SHP77 (cell line): ENCODE data around the gene TRIP12.
A peak's percentile ranks its signal among the peaks of the same experiment; 100 is the strongest.
"Not testable (repeated sequence)": the region's sequence is repeated elsewhere in the genome, so short reads cannot be mapped to it uniquely, and the experiment has no call there.

Experiments used
- DNase-seq, 2 experiments: peaks; one replicate each; lab custom pipeline; 2025; lab: John Stamatoyannopoulos, UW

TRIP12 gene

GRCh38 chr2:229831805-229832509, 89.9 kb downstream of the TRIP12 start:
- no peak for DNase-seq

DNA sequence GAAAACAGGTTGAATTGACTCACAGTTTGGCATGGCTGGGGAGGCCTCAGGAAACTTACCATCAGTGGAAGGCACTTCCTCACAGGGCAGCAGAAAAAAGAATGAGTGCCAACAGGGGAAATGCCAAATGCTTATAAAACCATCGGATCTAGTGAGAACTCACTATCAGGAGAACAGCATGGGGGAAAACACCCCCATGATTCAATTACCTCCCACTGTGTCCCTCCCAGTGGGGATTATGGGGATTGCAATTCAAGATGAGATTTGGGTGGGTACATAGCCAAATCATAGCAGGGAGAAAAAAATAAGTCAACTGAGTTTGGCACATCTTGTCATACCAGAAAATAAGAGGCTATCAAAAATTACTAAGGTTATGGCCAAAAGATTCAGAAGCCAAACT, 96.3 kb downstream of the TRIP12 start:
- no peak for DNase-seq

DNA sequence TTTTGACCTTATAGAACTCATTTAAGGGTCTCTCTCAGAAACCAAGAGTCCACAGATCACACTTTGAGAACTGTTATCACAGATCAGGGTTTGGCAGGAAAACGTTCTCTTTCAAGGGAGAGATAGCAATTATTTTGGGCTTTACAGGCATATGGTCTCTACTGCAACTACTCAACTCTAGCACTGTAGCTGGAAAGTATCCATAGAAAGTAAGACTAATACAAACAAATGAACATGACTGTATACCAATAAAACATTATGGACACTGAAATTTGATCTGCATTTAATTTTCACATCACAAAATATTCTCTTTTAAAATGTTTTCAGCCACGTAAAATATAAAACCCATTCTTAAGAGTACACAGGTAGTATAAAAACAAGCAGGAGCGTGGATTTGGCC, 100.5 kb downstream of the TRIP12 start:
- DNase-seq, result no peak

DNA sequence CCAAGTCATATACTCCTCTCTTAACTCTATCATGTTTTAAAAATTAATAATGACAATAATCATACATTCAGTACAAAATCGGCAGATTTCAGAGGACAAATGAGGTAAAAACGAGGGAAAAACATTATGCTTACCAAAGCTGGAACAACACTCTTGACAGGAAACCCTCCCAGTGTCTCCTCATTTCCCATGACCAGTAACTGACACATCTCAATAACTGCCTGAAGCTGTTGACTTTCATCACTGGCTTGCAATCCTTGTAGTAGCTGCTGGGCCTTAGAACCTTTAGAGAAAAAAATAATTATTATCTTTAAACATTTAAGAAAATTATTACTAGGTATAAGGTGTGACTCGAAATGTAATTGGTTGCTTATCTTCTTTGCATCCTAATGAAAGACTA, 103.6 kb downstream of the TRIP12 start:
- DNase-seq, result no peak

DNA sequence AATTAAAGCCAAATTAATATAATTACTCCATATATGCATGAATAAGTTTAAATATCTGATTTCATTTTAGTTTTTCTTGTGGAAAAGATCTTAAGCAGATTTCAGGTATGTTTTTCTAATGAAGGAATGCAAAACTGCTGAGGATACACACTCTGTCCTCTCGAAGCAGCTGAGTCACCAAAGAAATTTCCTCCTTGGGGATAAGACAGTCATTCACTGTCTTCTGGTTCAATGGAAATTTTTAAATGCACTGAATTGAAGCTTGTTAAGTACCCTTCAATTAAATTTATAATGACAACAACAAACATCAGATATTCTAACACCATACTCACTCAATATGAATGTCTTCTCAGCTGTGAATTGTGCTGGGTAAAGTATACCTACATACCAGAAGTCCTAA, 106.0 kb downstream of the TRIP12 start:
- no peak for DNase-seq

DNA sequence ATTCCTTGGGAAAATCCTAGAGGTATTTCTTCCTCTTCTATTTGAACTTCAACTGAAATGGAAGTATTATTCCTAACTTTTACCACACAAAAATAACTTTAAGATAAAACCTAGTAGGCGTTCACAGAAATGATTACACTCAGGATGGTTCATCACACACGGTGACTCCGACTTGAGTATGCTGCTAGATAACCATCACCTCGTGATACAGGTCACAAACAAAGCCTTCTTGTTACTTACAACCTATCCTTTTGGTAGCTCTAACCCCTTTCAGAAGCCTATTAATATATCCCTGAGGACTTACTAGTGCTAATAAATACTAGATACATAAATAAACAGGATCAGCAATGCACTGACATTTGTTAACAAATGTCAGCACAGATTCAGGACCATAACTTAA, 106.5 kb downstream of the TRIP12 start:
- no peak for DNase-seq

GRCh38 chr2:229810786-229811185, 111.0 kb downstream of the TRIP12 start:
- DNase-seq, result no peak

DNA sequence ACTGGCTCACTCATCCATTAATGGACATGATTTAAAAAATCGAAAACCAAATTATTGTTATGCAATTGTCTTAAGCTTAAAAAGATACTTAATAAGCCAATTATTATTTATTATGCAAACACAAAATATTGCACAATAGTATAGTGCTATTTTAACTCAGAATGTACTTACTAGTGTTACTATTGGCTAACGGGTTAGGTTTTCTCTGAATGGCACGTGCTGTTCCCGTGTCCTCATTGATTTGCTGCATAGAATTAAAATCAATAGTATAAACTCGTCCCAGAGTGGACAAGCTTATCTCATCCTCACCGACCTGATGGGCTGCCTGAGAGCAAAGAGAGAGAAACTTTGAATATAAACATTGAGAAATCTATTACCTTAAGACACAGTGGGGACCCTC, 116.2 kb downstream of the TRIP12 start:
- DNase-seq, result no peak

DNA sequence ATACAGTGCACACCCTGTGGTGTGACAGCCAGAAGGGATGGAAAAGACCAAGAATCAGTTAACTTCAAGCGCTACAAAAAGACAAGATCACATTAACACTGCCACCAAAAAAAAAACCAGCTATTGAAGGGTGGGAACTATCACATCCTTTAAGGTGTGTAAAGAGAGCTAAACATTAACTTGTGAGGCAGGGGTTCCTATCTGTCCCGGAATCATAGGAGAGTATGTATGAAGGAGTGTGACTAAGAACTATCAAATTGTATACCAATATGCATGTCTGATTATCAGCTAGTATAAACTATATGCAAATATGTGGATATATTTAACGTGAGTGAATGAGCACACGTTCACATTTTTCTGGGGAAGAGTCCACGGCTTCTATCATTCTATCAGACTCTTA, 119.0 kb downstream of the TRIP12 start:
- no peak for DNase-seq

DNA sequence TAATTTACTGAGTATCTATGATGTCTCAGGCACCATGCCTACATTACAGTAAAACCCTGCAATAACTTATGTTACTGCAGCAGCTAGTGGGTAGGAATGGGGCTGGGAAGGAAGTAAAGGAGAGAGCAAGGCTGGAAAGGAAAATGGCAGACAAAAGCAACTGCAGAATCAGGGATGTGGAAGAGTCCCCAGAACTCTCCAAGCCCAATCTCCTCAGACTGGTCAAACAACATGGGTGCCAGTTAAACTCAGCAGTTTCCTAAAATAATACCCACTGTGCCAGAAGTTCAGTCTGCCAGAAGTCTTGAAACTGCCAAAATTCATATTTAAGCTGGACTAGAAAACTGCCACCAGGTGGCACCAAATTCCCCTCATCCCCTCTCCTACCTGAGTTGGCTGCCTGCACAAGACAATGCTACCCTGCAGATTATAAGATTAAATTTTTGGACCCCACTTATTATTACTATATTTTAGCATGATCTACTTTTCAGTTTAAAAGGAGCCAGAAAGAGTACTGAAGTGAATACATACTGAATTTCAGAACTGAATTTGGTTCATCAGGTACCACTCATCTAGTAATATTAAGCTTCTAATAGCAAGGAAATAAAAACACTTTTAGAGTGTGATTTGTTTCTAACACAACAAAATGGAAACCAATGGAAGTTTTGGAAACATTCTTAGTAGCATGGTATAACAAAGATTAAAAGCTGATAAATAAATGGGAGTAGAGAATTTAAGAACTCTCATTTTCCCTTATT, 120.6 kb downstream of the TRIP12 start:
- peak; percentile 28 to 50 for DNase-seq

GRCh38 chr2:229798446-229799155, 123.2 kb downstream of the TRIP12 start:
- no peak for DNase-seq

DNA sequence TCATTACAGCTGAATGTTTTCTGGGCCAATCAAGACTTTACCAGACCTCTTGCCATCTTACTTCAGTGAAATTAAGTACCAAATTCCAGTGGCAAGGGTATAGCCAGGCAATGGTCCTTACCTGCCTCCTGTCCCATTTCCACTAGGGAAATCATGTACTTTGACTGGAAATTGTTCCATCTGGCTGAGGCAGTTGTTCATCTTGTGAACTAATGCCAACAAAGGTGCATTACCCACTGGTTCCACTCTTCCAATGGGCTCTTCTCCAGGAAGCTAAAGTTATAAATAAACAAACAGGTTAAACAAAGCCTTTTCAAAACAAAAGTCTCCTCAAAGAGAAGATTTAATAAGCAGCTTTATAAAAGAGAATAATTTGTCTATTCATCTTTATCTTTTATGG, 126.8 kb downstream of the TRIP12 start:
- DNase-seq, result no peak

DNA sequence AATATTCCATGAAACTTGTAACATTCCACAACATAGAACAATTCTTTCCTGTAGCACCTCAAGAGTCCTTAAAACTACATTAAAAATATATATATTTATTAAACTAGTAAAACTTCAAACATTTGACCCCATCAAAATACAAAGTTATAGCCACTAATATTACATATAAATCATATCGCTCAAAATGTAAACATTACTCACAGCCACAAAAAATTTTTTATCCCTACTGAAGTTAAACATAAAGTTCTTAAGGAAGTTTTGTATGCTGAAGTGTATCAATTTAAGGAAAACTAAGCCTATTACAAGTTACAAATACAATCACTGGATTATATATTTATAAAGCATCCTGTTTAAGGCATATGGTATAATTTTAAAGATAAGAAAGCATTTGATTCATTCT, 127.2 kb downstream of the TRIP12 start:
- no peak for DNase-seq

DNA sequence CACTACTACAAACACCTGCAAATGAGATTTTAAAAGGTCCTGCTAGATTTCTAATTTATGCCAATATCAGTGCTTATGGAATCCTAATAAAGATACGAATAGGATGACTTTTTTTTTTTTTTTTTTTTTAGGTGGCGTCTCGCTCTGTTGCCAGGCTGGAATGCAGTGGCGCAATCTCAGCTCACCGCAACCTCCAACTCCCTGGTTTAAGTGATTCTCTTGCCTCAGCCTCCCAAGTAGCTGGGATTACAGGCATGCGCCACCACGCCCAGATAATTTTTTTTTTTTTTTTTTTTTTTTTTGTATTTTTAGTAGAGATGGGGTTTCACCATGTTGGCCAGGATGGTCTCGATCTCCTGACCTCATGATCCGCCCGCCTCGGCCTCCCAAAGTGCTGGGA, 135.5 kb downstream of the TRIP12 start:
- DNase-seq, result not testable (repeated sequence)

DNA sequence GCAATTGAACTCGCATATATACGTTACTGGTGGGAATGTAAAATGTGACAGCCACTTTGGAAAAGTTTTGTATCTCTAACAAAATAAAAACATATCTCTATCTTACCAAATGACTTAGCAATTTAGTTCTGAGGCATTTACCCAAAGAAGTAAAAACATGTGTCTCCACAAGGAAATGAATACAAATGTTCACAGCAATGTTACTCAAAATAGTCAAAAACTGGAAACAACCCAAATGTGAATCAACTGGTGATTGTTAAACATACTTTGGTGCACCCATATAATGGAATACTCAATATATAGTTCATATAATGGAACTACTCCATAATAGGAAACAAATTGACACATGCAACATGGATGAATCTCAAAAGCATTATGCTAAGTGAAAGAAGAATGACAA, 137.0 kb downstream of the TRIP12 start:
- no peak for DNase-seq

GRCh38 chr2:229783108-229783721, 138.6 kb downstream of the TRIP12 start:
- DNase-seq, result no peak

DNA sequence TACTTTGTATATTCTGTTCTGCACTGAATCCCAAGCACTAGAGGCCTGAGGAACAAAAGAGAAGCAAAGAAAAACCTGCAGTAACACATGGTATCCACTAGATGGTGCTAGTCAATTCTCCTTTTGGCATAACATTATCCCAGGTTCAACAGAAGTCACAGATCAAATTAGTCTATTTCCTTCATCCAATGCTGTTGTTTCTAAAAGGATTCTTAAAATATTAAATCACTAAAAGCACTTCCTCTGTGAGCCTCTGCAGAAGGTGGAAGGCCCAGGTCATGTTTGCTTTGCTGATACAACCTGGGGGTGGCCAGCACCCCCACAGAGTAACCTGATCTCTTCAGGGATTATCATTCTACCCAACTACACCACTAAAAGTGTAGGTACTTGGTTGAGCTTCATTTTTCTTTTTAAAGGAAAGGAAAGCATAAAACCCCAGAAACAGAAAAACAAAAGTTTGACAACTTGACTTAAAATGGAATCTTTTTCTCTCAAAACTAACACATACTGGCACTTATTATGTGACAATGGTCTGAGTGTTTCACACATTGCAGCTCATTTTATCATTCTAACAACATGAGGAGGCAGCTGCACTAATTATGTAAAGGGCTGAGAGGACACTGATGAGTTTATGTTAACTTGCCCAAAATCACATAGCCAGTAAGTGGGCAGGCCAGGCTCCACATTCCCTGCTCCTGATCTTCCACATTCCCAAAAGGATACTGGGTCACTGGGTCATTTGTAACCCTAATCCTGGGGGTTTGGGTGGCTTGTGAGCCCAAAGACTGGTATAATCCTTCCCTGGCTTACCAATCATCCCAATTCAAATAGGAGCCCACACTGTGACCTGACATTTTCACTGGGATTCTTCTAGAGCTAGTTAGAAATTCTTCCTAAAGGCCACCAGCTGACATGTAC, 140.7 kb downstream of the TRIP12 start:
- peak in 1 of 2 experiments; percentile 14 for DNase-seq

DNA sequence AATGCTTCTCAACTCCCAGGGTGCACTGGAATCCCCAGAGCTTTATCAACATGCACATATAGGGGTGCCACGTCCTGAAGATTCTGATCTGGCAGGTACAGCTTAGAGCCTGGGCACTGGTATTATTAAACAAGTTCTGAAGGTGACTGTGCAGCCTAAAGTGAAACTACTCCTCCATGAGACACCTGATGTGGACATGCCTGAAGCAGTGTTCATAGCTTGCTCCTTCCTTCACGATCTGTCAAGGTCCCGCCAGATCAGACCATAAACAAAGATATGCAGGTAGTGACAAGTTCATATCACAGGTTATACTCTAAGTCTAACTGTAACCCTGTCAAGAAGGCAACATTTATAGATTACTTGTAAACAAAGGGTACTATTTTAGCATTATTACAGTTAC, 142.2 kb downstream of the TRIP12 start:
- no peak for DNase-seq

GRCh38 chr2:229777716-229778115, 144.1 kb downstream of the TRIP12 start:
- no peak for DNase-seq

- DNase-seq, result no peak
Observed at GRCh38 chr2:229775614-229776313, 146.0 kb downstream of the TRIP12 start.

- DNase-seq, result no peak
Observed at GRCh38 chr2:229774237-229774636, 147.6 kb downstream of the TRIP12 start.
